Measurements from ENCODE around the gene ALPK3. TPM values are rescaled to one million over a fixed set of nuclear protein-coding genes. Genes with fewer than 3 reads are reported as not detected.

ALPK3 gene
- total and polyA plus RNA-seq, 9 of the 15 experiments (the other 6 are each of a cell fraction or from before 2014, with no cell fraction given): 0.04 to 1.0 (median 0.07) TPM; not detected in 2

DNA sequence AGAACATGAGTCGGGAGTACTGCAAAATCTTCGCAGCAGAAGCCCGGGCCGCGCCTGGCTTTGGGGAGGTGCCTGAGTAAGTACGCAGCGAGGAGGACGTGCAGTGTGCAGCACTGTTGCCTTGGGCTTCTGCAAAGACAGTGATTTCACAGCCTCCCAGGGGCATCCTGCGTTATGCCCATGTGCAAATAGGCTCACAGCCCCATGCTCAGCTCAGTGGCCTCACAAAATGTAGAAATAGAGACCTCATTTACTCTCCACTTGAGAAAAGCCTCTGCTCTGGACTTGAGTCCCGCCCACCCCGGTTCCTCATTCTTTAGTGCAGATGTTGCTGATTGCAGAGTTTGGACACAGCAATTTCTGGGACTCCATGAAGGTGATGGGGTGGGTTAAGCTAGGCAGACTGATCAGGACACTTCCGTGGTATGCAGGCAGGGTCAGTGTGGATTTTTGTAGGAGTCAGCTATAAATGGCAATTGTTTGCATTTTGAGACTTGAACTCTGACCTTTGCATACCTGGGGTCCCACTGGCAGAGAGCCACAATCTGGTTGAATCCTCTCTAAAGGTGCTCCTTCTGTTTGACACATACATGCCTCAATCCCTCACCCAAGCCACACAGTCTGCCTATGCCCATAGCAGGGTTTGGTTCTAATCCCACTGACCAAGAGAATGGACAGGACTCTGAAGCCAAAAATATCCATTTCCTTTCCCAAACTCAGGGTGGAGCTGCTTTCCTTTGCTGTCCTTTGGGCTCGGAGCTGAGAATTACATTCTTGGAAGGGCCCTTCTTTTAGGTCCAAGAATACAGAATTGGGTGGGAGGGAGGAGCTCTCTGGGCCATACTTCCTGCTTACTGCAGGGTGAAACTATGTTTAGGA, 46.6 kb downstream of the ALPK3 start (continued):
- TF ChIP-seq REST (IDR thresholded peaks at IDR 0.05; ENCODE audit: borderline replicate concordance): peak; percentile 19; the same call in 1 of the 2 replicates
- TF ChIP-seq REST (CRISPR knock-in tag; IDR thresholded peaks at IDR 0.05; ENCODE audit: low read depth): no peak
- no peak for TF ChIP-seq NUFIP1 (IDR thresholded peaks at IDR 0.05; ENCODE audit: partially characterized antibody)
- TF ChIP-seq ZNF79 (CRISPR knock-in tag; IDR thresholded peaks at IDR 0.05; ENCODE audit: low read depth): no peak
- no peak; the same call in 1 of the 2 replicates for TF ChIP-seq NR2C1 (IDR thresholded peaks at IDR 0.05)
- peak; percentile 62 for TF ChIP-seq NR2C1 (tag; IDR thresholded peaks at IDR 0.05)
- TF ChIP-seq SMARCA5 (IDR thresholded peaks at IDR 0.05): no peak
- TF ChIP-seq, protein P1, sequence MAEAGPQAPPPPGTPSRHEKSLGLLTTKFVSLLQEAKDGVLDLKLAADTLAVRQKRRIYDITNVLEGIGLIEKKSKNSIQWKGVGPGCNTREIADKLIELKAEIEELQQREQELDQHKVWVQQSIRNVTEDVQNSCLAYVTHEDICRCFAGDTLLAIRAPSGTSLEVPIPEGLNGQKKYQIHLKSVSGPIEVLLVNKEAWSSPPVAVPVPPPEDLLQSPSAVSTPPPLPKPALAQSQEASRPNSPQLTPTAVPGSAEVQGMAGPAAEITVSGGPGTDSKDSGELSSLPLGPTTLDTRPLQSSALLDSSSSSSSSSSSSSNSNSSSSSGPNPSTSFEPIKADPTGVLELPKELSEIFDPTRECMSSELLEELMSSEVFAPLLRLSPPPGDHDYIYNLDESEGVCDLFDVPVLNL (CRISPR knock-in tag; IDR thresholded peaks at IDR 0.05; ENCODE audit: low read depth): no peak
- no peak for TF ChIP-seq ZFP36 (IDR thresholded peaks at IDR 0.05; ENCODE audit: low read depth, low read length, partially characterized antibody)
- peak in 1 of 2 experiments; percentile 30; a peak in 1 of 4 replicates for TF ChIP-seq RAD21 (CRISPR knock-in tag; conservative IDR thresholded peaks at IDR 0.05 in 1 of 2, IDR thresholded peaks at IDR 0.05 in 1 of 2)
- TF ChIP-seq TAF15 (IDR thresholded peaks at IDR 0.05; ENCODE audit: low read depth, low read length): no peak
- peak; percentile 35; the same call in 1 of the 2 replicates for TF ChIP-seq ZNF316 (IDR thresholded peaks at IDR 0.05)
- no peak for TF ChIP-seq CHD1 (IDR thresholded peaks at IDR 0.05; ENCODE audit: low read length)
- TF ChIP-seq TAL1 (IDR thresholded peaks at IDR 0.05): no peak
- no peak for TF ChIP-seq MAFF (IDR thresholded peaks at IDR 0.05; ENCODE audit: low read length)
- TF ChIP-seq SREBF1 (IDR thresholded peaks at IDR 0.05; ENCODE audit: borderline replicate concordance, low read depth, low read length): no peak
- no peak for TF ChIP-seq E2F1 (CRISPR knock-in tag; IDR thresholded peaks at IDR 0.05)
- no peak for TF ChIP-seq FOSL1 (tag; conservative IDR thresholded peaks at IDR 0.05)

Data from K562 (cell line).